SK-N-SH (cell line): ENCODE data around the gene KPNB1. TPM values are rescaled to one million over a fixed set of nuclear protein-coding genes. Genes with fewer than 3 reads are reported as not detected.

ENCODE experiments used
- CTCF ChIA-PET: fragments of 300-600, 350-600 bp; formaldehyde crosslinking; extraction: SDS; loops from one replicate; lab custom pipeline; 2021; lab: Yijun Ruan, JAX
- POLR2A ChIA-PET: fragments of 350-600 bp; sonication (Branson Sonifier 250); formaldehyde crosslinking; extraction: SDS; loops from one replicate; lab custom pipeline; 2020; ENCODE audit warnings: antibody characterized with exemption, inconsistent platforms; lab: Yijun Ruan, JAX
- DNase-seq: peaks from one replicate; pipeline ENCODE4 v3.0.0; 2012
- H2AFZ ChIP-seq: fragments of 200-600 bp; sonication (generic); 2 replicates; pipeline ENCODE4 v1.8.1; 2016; ENCODE audit warnings: antibody characterized with exemption, mild to moderate bottlenecking, low read depth
- H3F3A ChIP-seq: fragments of 200-600 bp; sonication (generic); replicated peaks from 2 replicates; pipeline ENCODE3; 2016; ENCODE audit warnings: antibody characterized with exemption, mild to moderate bottlenecking; ENCODE audit not compliant: insufficient read depth
- H3K27ac ChIP-seq, 2 experiments: fragments of 200-500 bp in 1 of 2; fragments of 200-600 bp in 1 of 2; sonication (Bioruptor generic) in 1 of 2; sonication (generic), shearing (Covaris generic) in 1 of 2; 2 replicates each; pipeline versions ENCODE4 v1.5.1 to v1.6.1; 2014 to 2016; ENCODE audit warnings: low read depth in 2 of 2, inconsistent platforms in 1 of 2, low read length in 1 of 2, mild to moderate bottlenecking in 1 of 2, mixed read lengths in 1 of 2
- H3K27me3 ChIP-seq: fragments of 200-600 bp; sonication (generic), shearing (Covaris generic); 2 replicates; pipeline ENCODE4 v1.6.1; 2016; ENCODE audit warnings: mixed run types; ENCODE audit not compliant: insufficient read depth
- H3K36me3 ChIP-seq, 2 experiments: fragments of 200-500 bp in 1 of 2; fragments of 200-600 bp in 1 of 2; sonication (Bioruptor generic) in 1 of 2; sonication (generic) in 1 of 2; replicated peaks in 1 of 2; 2 replicates each; pipeline versions ENCODE3 to v1.5.1; 2014 to 2016; ENCODE audit warnings: low read length in 1 of 2, mild to moderate bottlenecking in 1 of 2; ENCODE audit not compliant: insufficient read depth in 2 of 2, control insufficient read depth in 1 of 2
- H3K4me1 ChIP-seq, 2 experiments: fragments of 200-500 bp in 1 of 2; fragments of 200-600 bp in 1 of 2; sonication (Bioruptor generic) in 1 of 2; sonication (generic), shearing (Covaris generic) in 1 of 2; 2 replicates each; pipeline versions ENCODE4 v1.5.1 to v1.6.1; 2014 to 2016; ENCODE audit warnings: low read depth in 1 of 2, low read length in 1 of 2, mixed run types in 1 of 2; ENCODE audit not compliant: insufficient read depth in 2 of 2, control insufficient read depth in 1 of 2
- H3K4me2 ChIP-seq: fragments of 200-600 bp; sonication (generic), shearing (Covaris generic); 2 replicates; pipeline ENCODE4 v1.6.1; 2017; ENCODE audit warnings: mixed run types
- H3K4me3 ChIP-seq, 2 experiments: fragments of 200-500 bp in 1 of 2; fragments of 200-600 bp in 1 of 2; sonication (Bioruptor generic) in 1 of 2; sonication (generic), shearing (Covaris generic) in 1 of 2; 2 replicates each; pipeline versions ENCODE4 v1.5.1 to v1.8.1; 2014 to 2016; ENCODE audit warnings: low read depth in 2 of 2, inconsistent platforms in 1 of 2, low read length in 1 of 2, mild to moderate bottlenecking in 1 of 2, mixed read lengths in 1 of 2, moderate library complexity in 1 of 2
- H3K79me2 ChIP-seq: fragments of 200-600 bp; sonication (generic); 2 replicates; pipeline ENCODE4 v1.8.1; 2017; ENCODE audit warnings: mild to moderate bottlenecking; ENCODE audit not compliant: insufficient read depth
- H3K9ac ChIP-seq: fragments of 200-600 bp; sonication (generic); 2 replicates; pipeline ENCODE4 v1.6.1; 2017; ENCODE audit warnings: mixed run types
- H3K9me2 ChIP-seq: fragments of 200-600 bp; sonication (generic); 2 replicates; pipeline ENCODE4 v1.6.1; 2017; ENCODE audit warnings: mixed run types
- H3K9me3 ChIP-seq: fragments of 200-600 bp; sonication (generic); 2 replicates; pipeline ENCODE4 v1.6.1; 2017; ENCODE audit warnings: mixed run types, mild to moderate bottlenecking, moderate library complexity
- H4K20me1 ChIP-seq: fragments of 200-600 bp; sonication (generic); 2 replicates; pipeline ENCODE4 v1.6.1; 2017; ENCODE audit warnings: mild to moderate bottlenecking, mixed run types; ENCODE audit not compliant: insufficient read depth
- CHD2 ChIP-seq: fragments of 150-350 bp; IDR thresholded peaks from 2 replicates; pipeline ENCODE4 v1.6.1; 2018; ENCODE audit warnings: low read length; ENCODE audit not compliant: partially characterized antibody
- ELF1 ChIP-seq: IDR thresholded peaks from 2 replicates; pipeline ENCODE4 v1.4.0; 2012
- FOSL2 ChIP-seq: IDR thresholded peaks from 2 replicates; pipeline ENCODE4 v1.4.0; 2012; ENCODE audit warnings: low read depth, mild to moderate bottlenecking, moderate library complexity, borderline replicate concordance
- JUND ChIP-seq: IDR thresholded peaks from 2 replicates; pipeline ENCODE4 v1.4.0; 2012
- MEF2A ChIP-seq: IDR thresholded peaks from 2 replicates; pipeline ENCODE4 v1.4.0; 2012; ENCODE audit warnings: low read depth, borderline replicate concordance
- PBX3 ChIP-seq: IDR thresholded peaks from 2 replicates; pipeline ENCODE4; 2012
- TAF1 ChIP-seq: IDR thresholded peaks from 2 replicates; pipeline ENCODE4 v1.6.1; 2012; ENCODE audit warnings: low read depth, mild to moderate bottlenecking, low read length, moderate library complexity, borderline replicate concordance
- TCF12 ChIP-seq: IDR thresholded peaks from 2 replicates; pipeline ENCODE4 v1.4.0; 2012
- USF2 ChIP-seq: fragments of 150-350 bp; IDR thresholded peaks from 2 replicates; pipeline ENCODE4 v1.6.1; 2017; ENCODE audit warnings: antibody characterized with exemption, low read length, low read depth, borderline replicate concordance
- WGBS: methylation state at CpG from one replicate; pipeline ENCODE4 v1.1.6; 2017; ENCODE audit warnings: low lambda C conversion rate; 5-methylcytosine and 5-hydroxymethylcytosine counted together
- polyA plus RNA-seq, 3 experiments: library from polyadenylated mRNA; depleted of rRNA; stranded (reverse); fragments of >200 nt; gene quantifications; 2 replicates each; pipeline ENCODE4 v1.2.3, GENCODE V29; 2012
- TF ChIP-seq, protein P1 (sequence below): IDR thresholded peaks from 2 replicates; pipeline ENCODE4 v1.6.1; 2012; ENCODE audit warnings: mild to moderate bottlenecking, low read depth, low read length, moderate library complexity
- TF ChIP-seq, protein P2 (sequence below): fragments of 150-350 bp; IDR thresholded peaks from 2 replicates; pipeline ENCODE4 v1.6.1; 2016; ENCODE audit warnings: mild to moderate bottlenecking, low read depth, low read length
- TF ChIP-seq, protein P3 (sequence below): IDR thresholded peaks from 2 replicates; pipeline ENCODE4 v1.4.0; 2012; ENCODE audit warnings: low read depth

The KPNB1 gene
- polyA plus RNA-seq, 1 of the 3 experiments (the other 2 are of a cell fraction), result 89.5 TPM

GRCh38 chr17:47702391-47702995 lies 52.8 kb downstream of the KPNB1 start:
- no peak for TF ChIP-seq USF2
- TF ChIP-seq PBX3, result no peak
- TF ChIP-seq TCF12, result no peak
- TF ChIP-seq TAF1, result no peak
- no peak for TF ChIP-seq JUND
- TF ChIP-seq, protein P1, sequence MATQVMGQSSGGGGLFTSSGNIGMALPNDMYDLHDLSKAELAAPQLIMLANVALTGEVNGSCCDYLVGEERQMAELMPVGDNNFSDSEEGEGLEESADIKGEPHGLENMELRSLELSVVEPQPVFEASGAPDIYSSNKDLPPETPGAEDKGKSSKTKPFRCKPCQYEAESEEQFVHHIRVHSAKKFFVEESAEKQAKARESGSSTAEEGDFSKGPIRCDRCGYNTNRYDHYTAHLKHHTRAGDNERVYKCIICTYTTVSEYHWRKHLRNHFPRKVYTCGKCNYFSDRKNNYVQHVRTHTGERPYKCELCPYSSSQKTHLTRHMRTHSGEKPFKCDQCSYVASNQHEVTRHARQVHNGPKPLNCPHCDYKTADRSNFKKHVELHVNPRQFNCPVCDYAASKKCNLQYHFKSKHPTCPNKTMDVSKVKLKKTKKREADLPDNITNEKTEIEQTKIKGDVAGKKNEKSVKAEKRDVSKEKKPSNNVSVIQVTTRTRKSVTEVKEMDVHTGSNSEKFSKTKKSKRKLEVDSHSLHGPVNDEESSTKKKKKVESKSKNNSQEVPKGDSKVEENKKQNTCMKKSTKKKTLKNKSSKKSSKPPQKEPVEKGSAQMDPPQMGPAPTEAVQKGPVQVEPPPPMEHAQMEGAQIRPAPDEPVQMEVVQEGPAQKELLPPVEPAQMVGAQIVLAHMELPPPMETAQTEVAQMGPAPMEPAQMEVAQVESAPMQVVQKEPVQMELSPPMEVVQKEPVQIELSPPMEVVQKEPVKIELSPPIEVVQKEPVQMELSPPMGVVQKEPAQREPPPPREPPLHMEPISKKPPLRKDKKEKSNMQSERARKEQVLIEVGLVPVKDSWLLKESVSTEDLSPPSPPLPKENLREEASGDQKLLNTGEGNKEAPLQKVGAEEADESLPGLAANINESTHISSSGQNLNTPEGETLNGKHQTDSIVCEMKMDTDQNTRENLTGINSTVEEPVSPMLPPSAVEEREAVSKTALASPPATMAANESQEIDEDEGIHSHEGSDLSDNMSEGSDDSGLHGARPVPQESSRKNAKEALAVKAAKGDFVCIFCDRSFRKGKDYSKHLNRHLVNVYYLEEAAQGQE, result no peak
- TF ChIP-seq MEF2A, result no peak
- no peak for TF ChIP-seq ELF1
- TF ChIP-seq FOSL2, result no peak
- TF ChIP-seq CHD2, result no peak
- TF ChIP-seq, protein P2, sequence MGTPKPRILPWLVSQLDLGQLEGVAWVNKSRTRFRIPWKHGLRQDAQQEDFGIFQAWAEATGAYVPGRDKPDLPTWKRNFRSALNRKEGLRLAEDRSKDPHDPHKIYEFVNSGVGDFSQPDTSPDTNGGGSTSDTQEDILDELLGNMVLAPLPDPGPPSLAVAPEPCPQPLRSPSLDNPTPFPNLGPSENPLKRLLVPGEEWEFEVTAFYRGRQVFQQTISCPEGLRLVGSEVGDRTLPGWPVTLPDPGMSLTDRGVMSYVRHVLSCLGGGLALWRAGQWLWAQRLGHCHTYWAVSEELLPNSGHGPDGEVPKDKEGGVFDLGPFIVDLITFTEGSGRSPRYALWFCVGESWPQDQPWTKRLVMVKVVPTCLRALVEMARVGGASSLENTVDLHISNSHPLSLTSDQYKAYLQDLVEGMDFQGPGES, result no peak
- TF ChIP-seq, protein P3, sequence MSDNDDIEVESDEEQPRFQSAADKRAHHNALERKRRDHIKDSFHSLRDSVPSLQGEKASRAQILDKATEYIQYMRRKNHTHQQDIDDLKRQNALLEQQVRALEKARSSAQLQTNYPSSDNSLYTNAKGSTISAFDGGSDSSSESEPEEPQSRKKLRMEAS, result no peak
- Histone ChIP-seq H3K4me1 (peaks cover 0 to 4% of the 10 kb centered on the region in 2 experiments; a peak in 2 of 4 replicates), H3F3A (peaks cover 7% of the 10 kb centered on the region), H3K36me3 (peaks cover 12 to 18% of the 10 kb centered on the region in 2 experiments), H3K9ac (no peak overlapping the region), H3K79me2 (no peaks in the 10 kb centered on the region), H2AFZ (no peak overlapping the region), H3K9me2 (no peaks in the 10 kb centered on the region), H3K4me3 (no peak overlapping the region), H3K9me3 (no peaks in the 10 kb centered on the region), H3K27ac (no peak overlapping the region), H3K27me3 (no peaks in the 10 kb centered on the region), H4K20me1 (peaks cover 7% of the 10 kb centered on the region; the same call in 1 of the 2 replicates), H3K4me2 (no peak overlapping the region)
- 85% methylated on average over 12 of the region's 12 CpGs for WGBS
- DNase-seq, result no peak
- CTCF ChIA-PET, result interaction anchor here (1.8 to 11.3 kb wide), 4 partner anchors 10 to 88 kb away, joined by 5 to 211 read pairs (median 152); partner anchors contain the start of gene TBX21
- POLR2A ChIA-PET, result no interaction called here
